HL-60 (cell line): Measurements from ENCODE around the gene ACACA.

Source experiments
- CTCF ChIP-seq: IDR thresholded peaks from one replicate; pipeline ENCODE4 v1.5.1; 2011; ENCODE audit warnings: low read length, control low read depth, inconsistent platforms; ENCODE audit not compliant: insufficient read depth
- POLR2AphosphoS5 ChIP-seq: IDR thresholded peaks from 2 replicates; pipeline ENCODE4 v1.6.1; 2012; ENCODE audit warnings: low read depth
- REST ChIP-seq: IDR thresholded peaks from 2 replicates; pipeline ENCODE4 v1.6.1; 2012; ENCODE audit warnings: low read depth; ENCODE audit not compliant: insufficient replicate concordance

GRCh38 chr17:37147301-37147812 lies 259.3 kb downstream of the ACACA start:
- TF ChIP-seq CTCF, result no peak
- TF ChIP-seq POLR2AphosphoS5, result no peak
- no peak for TF ChIP-seq REST
